ENCODE results near the gene TRIM52.

The TRIM52 gene

GRCh38 chr5:181236471-181236870 is 24.5 kb downstream of the TRIM52 start:
- Histone ChIP-seq H3K27ac (ENCODE audit: low read depth, low read length) (no peak overlapping the region), H3K79me2 (ENCODE audit: control insufficient read depth, insufficient read depth, low read length, poor library complexity) (peaks cover 1% of the 10 kb centered on the region), H2AK5ac (ENCODE audit: low read length) (no peak overlapping the region), H3K14ac (ENCODE audit: low read length) (no peak overlapping the region), H4K8ac (ENCODE audit: low read depth, low read length) (no peak overlapping the region), H4K91ac (ENCODE audit: low read depth, low read length) (no peak overlapping the region), H3K23ac (ENCODE audit: low read length) (no peak overlapping the region), H3K36me3 (ENCODE audit: control insufficient read depth in 1 of 2, insufficient read depth in 2 of 2, low read length in 2 of 2) (peaks cover 69 to 88% of the 10 kb centered on the region in 2 experiments), H3K27me3 (ENCODE audit: insufficient read depth, low read length) (no peaks in the 10 kb centered on the region), H2BK120ac (ENCODE audit: insufficient read depth, low read length, poor library complexity) (no peak overlapping the region), H3K4me1 (ENCODE audit: control insufficient read depth in 1 of 2, insufficient read depth in 2 of 2, low read length in 2 of 2) (no peaks in the 10 kb centered on the region), H3K9me3 (ENCODE audit: insufficient read depth, low read depth, low read length) (no peaks in the 10 kb centered on the region), H4K12ac (ENCODE audit: low read depth, low read length) (no peak overlapping the region), H2BK5ac (ENCODE audit: low read depth, low read length, poor library complexity) (no peak overlapping the region), H3K4ac (ENCODE audit: low read depth, low read length) (no peak overlapping the region), H3K4me2 (ENCODE audit: low read length) (no peak overlapping the region), H3K79me1 (ENCODE audit: low read length) (no peaks in the 10 kb centered on the region), H3K9ac (ENCODE audit: low read length) (no peak overlapping the region), H3K18ac (ENCODE audit: low read length) (no peak overlapping the region), H2AFZ (ENCODE audit: insufficient read depth, low read length, poor library complexity) (no peak overlapping the region), H3K4me3 (ENCODE audit: low read depth, low read length) (no peak overlapping the region), H2BK12ac (ENCODE audit: low read length) (no peak overlapping the region)
- no peak for DNase-seq
- WGBS (ENCODE audit: extremely low coverage, insufficient coverage, insufficient read length): no CpG with 5 or more reads among the region's 6 CpGs

GRCh38 chr5:181235689-181236366 is 25.1 kb downstream of the TRIM52 start:
- H3K4me2 ChIP-seq (ENCODE audit: low read length): no peak overlapping the region
- no peak overlapping the region for H2AK5ac ChIP-seq (ENCODE audit: low read length)
- peaks cover 68 to 88% of the 10 kb centered on the region in 2 experiments for H3K36me3 ChIP-seq (ENCODE audit: control insufficient read depth in 1 of 2, insufficient read depth in 2 of 2, low read length in 2 of 2)
- H3K4ac ChIP-seq (ENCODE audit: low read depth, low read length): no peak overlapping the region
- no peak overlapping the region for H3K27ac ChIP-seq (ENCODE audit: low read depth, low read length)
- H2BK5ac ChIP-seq (ENCODE audit: low read depth, low read length, poor library complexity): no peak overlapping the region
- no peak overlapping the region for H2BK12ac ChIP-seq (ENCODE audit: low read length)
- H3K4me3 ChIP-seq (ENCODE audit: low read depth, low read length): no peak overlapping the region
- no peaks in the 10 kb centered on the region for H3K4me1 ChIP-seq (ENCODE audit: control insufficient read depth in 1 of 2, insufficient read depth in 2 of 2, low read length in 2 of 2)
- no peak for DNase-seq
- H2AFZ ChIP-seq (ENCODE audit: insufficient read depth, low read length, poor library complexity): no peak overlapping the region
- no peaks in the 10 kb centered on the region for H3K79me1 ChIP-seq (ENCODE audit: low read length)
- H4K12ac ChIP-seq (ENCODE audit: low read depth, low read length): no peak overlapping the region
- H3K14ac ChIP-seq (ENCODE audit: low read length): no peak overlapping the region
- WGBS (ENCODE audit: extremely low coverage, insufficient coverage, insufficient read length): no CpG with 5 or more reads among the region's 5 CpGs
- H3K9me3 ChIP-seq (ENCODE audit: insufficient read depth, low read depth, low read length): no peaks in the 10 kb centered on the region
- no peaks in the 10 kb centered on the region for H3K79me2 ChIP-seq (ENCODE audit: control insufficient read depth, insufficient read depth, low read length, poor library complexity)
- no peak overlapping the region for H4K91ac ChIP-seq (ENCODE audit: low read depth, low read length)
- H3K9ac ChIP-seq (ENCODE audit: low read length): no peak overlapping the region
- no peak overlapping the region for H2BK120ac ChIP-seq (ENCODE audit: insufficient read depth, low read length, poor library complexity)
- no peak overlapping the region for H4K8ac ChIP-seq (ENCODE audit: low read depth, low read length)
- no peaks in the 10 kb centered on the region for H3K27me3 ChIP-seq (ENCODE audit: insufficient read depth, low read length)
- H3K18ac ChIP-seq (ENCODE audit: low read length): no peak overlapping the region
- no peak overlapping the region for H3K23ac ChIP-seq (ENCODE audit: low read length)

- H3K14ac ChIP-seq (ENCODE audit: low read length): no peak overlapping the region
- H3K27ac ChIP-seq (ENCODE audit: low read depth, low read length): no peak overlapping the region
- DNase-seq: no peak
- no peaks in the 10 kb centered on the region for H3K27me3 ChIP-seq (ENCODE audit: insufficient read depth, low read length)
- no peak overlapping the region for H2BK12ac ChIP-seq (ENCODE audit: low read length)
- H3K9me3 ChIP-seq (ENCODE audit: insufficient read depth, low read depth, low read length): no peaks in the 10 kb centered on the region
- no peak overlapping the region for H3K4me3 ChIP-seq (ENCODE audit: low read depth, low read length)
- no peak overlapping the region for H3K18ac ChIP-seq (ENCODE audit: low read length)
- H2AK5ac ChIP-seq (ENCODE audit: low read length): no peak overlapping the region
- H3K4me1 ChIP-seq (ENCODE audit: control insufficient read depth in 1 of 2, insufficient read depth in 2 of 2, low read length in 2 of 2): no peaks in the 10 kb centered on the region
- no peaks in the 10 kb centered on the region for H3K79me1 ChIP-seq (ENCODE audit: low read length)
- H4K8ac ChIP-seq (ENCODE audit: low read depth, low read length): no peak overlapping the region
- no peak overlapping the region for H3K4me2 ChIP-seq (ENCODE audit: low read length)
- H3K23ac ChIP-seq (ENCODE audit: low read length): no peak overlapping the region
- H4K12ac ChIP-seq (ENCODE audit: low read depth, low read length): no peak overlapping the region
- no peak overlapping the region for H2BK5ac ChIP-seq (ENCODE audit: low read depth, low read length, poor library complexity)
- H2BK120ac ChIP-seq (ENCODE audit: insufficient read depth, low read length, poor library complexity): no peak overlapping the region
- H3K36me3 ChIP-seq (ENCODE audit: control insufficient read depth in 1 of 2, insufficient read depth in 2 of 2, low read length in 2 of 2): peaks cover 67 to 87% of the 10 kb centered on the region in 2 experiments
- H3K79me2 ChIP-seq (ENCODE audit: control insufficient read depth, insufficient read depth, low read length, poor library complexity): no peaks in the 10 kb centered on the region
- no peak overlapping the region for H3K9ac ChIP-seq (ENCODE audit: low read length)
- H4K91ac ChIP-seq (ENCODE audit: low read depth, low read length): no peak overlapping the region
- H2AFZ ChIP-seq (ENCODE audit: insufficient read depth, low read length, poor library complexity): no peak overlapping the region
- WGBS (ENCODE audit: extremely low coverage, insufficient coverage, insufficient read length): 100% methylated on average over 1 of the region's 5 CpGs
- no peak overlapping the region for H3K4ac ChIP-seq (ENCODE audit: low read depth, low read length)
Observed at GRCh38 chr5:181235323-181235688, 25.6 kb downstream of the TRIM52 start.

- no peak for DNase-seq
- no peak overlapping the region for H3K4ac ChIP-seq (ENCODE audit: low read depth, low read length)
- no peak overlapping the region for H3K4me2 ChIP-seq (ENCODE audit: low read length)
- H3K79me2 ChIP-seq (ENCODE audit: control insufficient read depth, insufficient read depth, low read length, poor library complexity): no peaks in the 10 kb centered on the region
- no peak overlapping the region for H3K27ac ChIP-seq (ENCODE audit: low read depth, low read length)
- peaks cover 65 to 87% of the 10 kb centered on the region in 2 experiments for H3K36me3 ChIP-seq (ENCODE audit: control insufficient read depth in 1 of 2, insufficient read depth in 2 of 2, low read length in 2 of 2)
- no peak overlapping the region for H2BK12ac ChIP-seq (ENCODE audit: low read length)
- no peak overlapping the region for H2BK120ac ChIP-seq (ENCODE audit: insufficient read depth, low read length, poor library complexity)
- no peak overlapping the region for H4K8ac ChIP-seq (ENCODE audit: low read depth, low read length)
- H3K23ac ChIP-seq (ENCODE audit: low read length): no peak overlapping the region
- H2AK5ac ChIP-seq (ENCODE audit: low read length): no peak overlapping the region
- WGBS (ENCODE audit: extremely low coverage, insufficient coverage, insufficient read length): no CpG with 5 or more reads among the region's 22 CpGs
- no peak overlapping the region for H4K91ac ChIP-seq (ENCODE audit: low read depth, low read length)
- no peaks in the 10 kb centered on the region for H3K27me3 ChIP-seq (ENCODE audit: insufficient read depth, low read length)
- H3K79me1 ChIP-seq (ENCODE audit: low read length): no peaks in the 10 kb centered on the region
- H3K4me3 ChIP-seq (ENCODE audit: low read depth, low read length): no peak overlapping the region
- no peak overlapping the region for H2BK5ac ChIP-seq (ENCODE audit: low read depth, low read length, poor library complexity)
- H3K14ac ChIP-seq (ENCODE audit: low read length): no peak overlapping the region
- no peak overlapping the region for H3K18ac ChIP-seq (ENCODE audit: low read length)
- H3K4me1 ChIP-seq (ENCODE audit: control insufficient read depth in 1 of 2, insufficient read depth in 2 of 2, low read length in 2 of 2): no peaks in the 10 kb centered on the region
- H4K12ac ChIP-seq (ENCODE audit: low read depth, low read length): no peak overlapping the region
- no peak overlapping the region for H2AFZ ChIP-seq (ENCODE audit: insufficient read depth, low read length, poor library complexity)
- H3K9me3 ChIP-seq (ENCODE audit: insufficient read depth, low read depth, low read length): no peaks in the 10 kb centered on the region
- H3K9ac ChIP-seq (ENCODE audit: low read length): no peak overlapping the region
Observed at GRCh38 chr5:181234455-181235306, 26.3 kb downstream of the TRIM52 start.

All from trophoblast cell (in vitro differentiated cells and primary cell).